HCT116 (cell line): ENCODE data around the gene IZUMO4. TPM values are rescaled to one million over a fixed set of nuclear protein-coding genes. Genes with fewer than 3 reads are reported as not detected.

ENCODE experiments used
- ATAC-seq: fragments of 200-7000 bp; cut with Tn5 transposase; 2 replicates; pipeline ENCODE4 v1.9.1; 2020; ENCODE audit warnings: mild to moderate bottlenecking, moderate library complexity
- BruUV-seq: library from RNA; stranded (reverse); fragments of 400-500 nt; replicated peaks from 2 replicates; lab custom pipeline; 2021; lab: Mats Ljungman, UMichigan
- CTCF ChIA-PET: fragments of 300-600 bp; sonication (Branson Sonifier 250); formaldehyde crosslinking; loops from one replicate; lab custom pipeline; 2021; ENCODE audit warnings: antibody characterized with exemption; lab: Charles Lee
- POLR2A ChIA-PET: fragments of 300-600, 350-600 bp; sonication (Branson Sonifier 250); formaldehyde crosslinking; loops from one replicate; lab custom pipeline; 2021; ENCODE audit warnings: antibody characterized with exemption; lab: Charles Lee
- RAD21 ChIA-PET, 2 experiments: fragments of 300-600 bp; sonication (Branson Sonifier 250); formaldehyde crosslinking; loops; one replicate each; lab custom pipeline; 2023; ENCODE audit warnings: low total read pairs in 2 of 2; ENCODE audit not compliant: uncharacterized antibody in 2 of 2, unreplicated experiment in 2 of 2, low non-redundant PET in 1 of 2; lab: Charles Lee
- DNase-seq: peaks from one replicate; pipeline ENCODE4 v3.0.0-alpha.2; 2010; ENCODE audit warnings: low read depth, low spot score
- H2AFZ ChIP-seq: fragments of 200-600 bp; shearing (Covaris generic), sonication (generic); 2 replicates; pipeline ENCODE4 v1.6.1; 2017; ENCODE audit warnings: low read depth, mixed run types, mixed read lengths, antibody characterized with exemption, low read length; ENCODE audit not compliant: poor library complexity, severe bottlenecking
- H3K27ac ChIP-seq: 2 replicates; pipeline ENCODE4 v1.5.1; 2012; ENCODE audit warnings: low read depth, low read length
- H3K27me3 ChIP-seq: fragments of 200-600 bp; sonication (generic); 2 replicates; pipeline ENCODE4 v1.6.1; 2016; ENCODE audit warnings: mixed run types, low read length, mixed read lengths; ENCODE audit not compliant: insufficient read depth
- H3K36me3 ChIP-seq, 2 experiments: fragments of 200-500 bp in 1 of 2; fragments of 200-600 bp in 1 of 2; sonication (Bioruptor generic) in 1 of 2; sonication (generic) in 1 of 2; 2 replicates each; pipeline versions ENCODE4 v1.5.1 to v1.6.1; 2014 to 2016; ENCODE audit warnings: low read length in 2 of 2, inconsistent platforms in 1 of 2, mixed read lengths in 1 of 2, mixed run types in 1 of 2; ENCODE audit not compliant: insufficient read depth in 2 of 2, control insufficient read depth in 1 of 2
- H3K4me1 ChIP-seq, 2 experiments: fragments of 200-600 bp in 1 of 2; sonication (generic) in 1 of 2; 2 replicates each; pipeline versions ENCODE4 v1.5.1 to v1.6.1; 2012 to 2017; ENCODE audit warnings: low read length in 2 of 2, inconsistent platforms in 1 of 2, mild to moderate bottlenecking in 1 of 2, mixed read lengths in 1 of 2, mixed run types in 1 of 2, moderate library complexity in 1 of 2; ENCODE audit not compliant: insufficient read depth in 2 of 2, control insufficient read depth in 1 of 2
- H3K4me2 ChIP-seq: fragments of 200-600 bp; sonication (generic); 2 replicates; pipeline ENCODE4 v1.6.1; 2017; ENCODE audit warnings: mixed run types, low read length, mixed read lengths
- H3K4me3 ChIP-seq, 2 experiments: fragments of 200-600 bp in 1 of 2; sonication (generic) in 1 of 2; replicated peaks in 1 of 2; 2 replicates each; pipeline ENCODE4 v1.5.1; 2011 to 2016; ENCODE audit warnings: low read length in 2 of 2, control low read depth in 1 of 2, low read depth in 1 of 2, mild to moderate bottlenecking in 1 of 2, mixed read lengths in 1 of 2, mixed run types in 1 of 2
- H3K79me2 ChIP-seq: fragments of 200-600 bp; sonication (generic); 2 replicates; pipeline ENCODE4 v1.6.1; 2017; ENCODE audit warnings: mild to moderate bottlenecking, mixed run types, low read length, moderate library complexity, mixed read lengths; ENCODE audit not compliant: insufficient read depth
- H3K9ac ChIP-seq: fragments of 200-600 bp; sonication (generic); 2 replicates; pipeline ENCODE4 v1.6.1; 2016; ENCODE audit warnings: low read length, mixed read lengths
- H3K9me2 ChIP-seq: fragments of 200-600 bp; sonication (generic), shearing (Covaris generic); 2 replicates; pipeline ENCODE4 v1.6.1; 2017; ENCODE audit warnings: mixed run types, mild to moderate bottlenecking, moderate library complexity; ENCODE audit not compliant: insufficient read depth
- H3K9me3 ChIP-seq, 2 experiments: fragments of 200-500 bp in 1 of 2; fragments of 200-600 bp in 1 of 2; sonication (Bioruptor generic) in 1 of 2; sonication (generic) in 1 of 2; 2 replicates each; pipeline ENCODE4 v1.6.1; 2014 to 2017; ENCODE audit warnings: low read length in 2 of 2, mixed read lengths in 2 of 2, inconsistent platforms in 1 of 2, low read depth in 1 of 2, mild to moderate bottlenecking in 1 of 2, mixed run types in 1 of 2, moderate library complexity in 1 of 2; ENCODE audit not compliant: control insufficient read depth in 1 of 2, insufficient read depth in 1 of 2
- H4K20me1 ChIP-seq: fragments of 200-600 bp; sonication (generic), shearing (Covaris generic); 2 replicates; pipeline ENCODE4 v1.6.1; 2017; ENCODE audit warnings: mixed run types, mild to moderate bottlenecking, moderate library complexity; ENCODE audit not compliant: insufficient read depth
- CBX3 ChIP-seq: IDR thresholded peaks from 2 replicates; pipeline ENCODE4 v1.6.1; 2012; ENCODE audit warnings: low read depth
- CEBPB ChIP-seq: IDR thresholded peaks from 2 replicates; pipeline ENCODE4 v1.6.1; 2012; ENCODE audit warnings: low read depth
- CTCF ChIP-seq, 3 experiments: fragments of 200-600 bp in 1 of 3; sonication (generic) in 1 of 3; IDR thresholded peaks in 2 of 3; conservative IDR thresholded peaks in 1 of 3; 2 replicates each; pipeline ENCODE4 v1.5.1; 2012 to 2017; ENCODE audit warnings: low read depth in 2 of 3, low read length in 2 of 3, antibody characterized with exemption in 1 of 3, borderline replicate concordance in 1 of 3, control low read depth in 1 of 3, mild to moderate bottlenecking in 1 of 3, mixed read lengths in 1 of 3, mixed run types in 1 of 3, moderate library complexity in 1 of 3; ENCODE audit not compliant: insufficient read depth in 1 of 3
- POLR2A ChIP-seq: IDR thresholded peaks from 2 replicates; pipeline ENCODE4 v1.7.0; 2011; ENCODE audit warnings: borderline replicate concordance; ENCODE audit not compliant: insufficient read depth, insufficient read length; ENCODE audit errors: extremely low read depth
- ZBTB33 ChIP-seq: IDR thresholded peaks from 2 replicates; pipeline ENCODE4 v1.6.1; 2011; ENCODE audit warnings: mild to moderate bottlenecking, low read length, moderate library complexity; ENCODE audit not compliant: insufficient replicate concordance; ENCODE audit errors: extremely low read depth
- ZFX ChIP-seq: fragments of 450-650 bp; IDR thresholded peaks from 2 replicates; pipeline ENCODE4 v1.6.1; 2017
- intact Hi-C: fragments of 100-400 bp; cut with micrococcal nuclease; formaldehyde crosslinking; loops from 2 replicates; pipeline ENCODE4 v1.10.0; 2022
- total RNA-seq: library from RNA; stranded (reverse); gene quantifications from one replicate; pipeline ENCODE4 v1.2.1, GENCODE V29; 2021; ENCODE audit not compliant: unreplicated experiment

Gene IZUMO4
- total RNA-seq, 1 experiment from 2014 or later: 6.1 TPM

GRCh38 chr19:2064788-2065524 is 31.8 kb upstream of the IZUMO4 start:
- POLR2A ChIA-PET: no interaction called here
- Histone ChIP-seq H3K4me2 (peak overlapping the region; percentile 8; the same call in 1 of the 2 replicates), H3K4me3 (no peak overlapping the region), H3K36me3 (no peaks in the 10 kb centered on the region), H4K20me1 (no peaks in the 10 kb centered on the region), H3K4me1 (peaks cover 34 to 52% of the 10 kb centered on the region in 2 experiments), H2AFZ (no peak overlapping the region), H3K79me2 (no peaks in the 10 kb centered on the region), H3K9me3 (no peaks in the 10 kb centered on the region), H3K9ac (peak overlapping the region; percentile 33; the same call in 1 of the 2 replicates), H3K9me2 (no peaks in the 10 kb centered on the region), H3K27me3 (no peaks in the 10 kb centered on the region), H3K27ac (peak overlapping the region; percentile 41; the same call in 1 of the 2 replicates)
- DNase-seq: no peak
- TF ChIP-seq ZBTB33 (no peak), POLR2A (no peak), CEBPB (no peak), CTCF (IDR thresholded peaks at IDR 0.05 in 2 of 3, conservative IDR thresholded peaks at IDR 0.05 in 1 of 3; ENCODE audit: borderline replicate concordance in 1 of 3, insufficient read depth in 1 of 3, low read depth in 2 of 3, low read length in 2 of 3) (no peak), CBX3 (no peak), ZFX (0 out of 2 replicates have a peak, but pooled peaks have one; percentile 23)
- intact Hi-C loops: loop anchor here (10.0 kb wide), 1 partner anchor 130 kb away; no protein-coding TSS in a partner anchor
- CTCF ChIA-PET: no interaction called here
- ATAC-seq: no peak
- RAD21 ChIA-PET: no interaction called here
- no TSS peak for BruUV-seq
